NCI-H82 (cell line): Measurements from ENCODE around the gene OR2A14.
"Not testable (repeated sequence)": the region's sequence is repeated elsewhere in the genome, so short reads cannot be mapped to it uniquely, and the experiment has no call there.

Experiments used
- DNase-seq: peaks from one replicate; lab custom pipeline; 2025; lab: John Stamatoyannopoulos, UW

The OR2A14 gene, protein sequence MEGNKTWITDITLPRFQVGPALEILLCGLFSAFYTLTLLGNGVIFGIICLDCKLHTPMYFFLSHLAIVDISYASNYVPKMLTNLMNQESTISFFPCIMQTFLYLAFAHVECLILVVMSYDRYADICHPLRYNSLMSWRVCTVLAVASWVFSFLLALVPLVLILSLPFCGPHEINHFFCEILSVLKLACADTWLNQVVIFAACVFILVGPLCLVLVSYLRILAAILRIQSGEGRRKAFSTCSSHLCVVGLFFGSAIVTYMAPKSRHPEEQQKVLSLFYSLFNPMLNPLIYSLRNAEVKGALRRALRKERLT

DNA sequence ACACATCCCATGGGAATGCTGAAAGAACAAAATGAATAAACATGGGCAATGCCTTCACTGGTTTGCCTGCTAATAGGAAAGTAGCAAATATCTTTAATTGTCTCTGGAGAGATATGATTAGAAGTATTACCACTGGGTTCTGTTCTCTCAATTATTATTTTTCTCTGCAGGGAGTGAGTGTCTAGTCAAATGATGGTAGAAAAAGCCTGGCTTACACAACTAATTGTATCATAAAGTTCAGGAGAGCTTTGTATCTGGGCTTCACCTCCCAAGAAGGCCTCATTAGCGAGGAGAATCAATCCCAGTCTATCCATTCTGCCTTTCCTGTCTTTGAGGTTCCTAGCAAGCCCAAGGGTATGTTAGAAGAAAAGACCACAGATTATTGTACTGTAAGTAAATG, at the start of gene OR2A14:
OR2A14 (plus strand) TSS at position 301 of the 400 bp plus-strand sequence. CDS start 5,937 bp downstream, outside the sequence.
- DNase-seq = no peak

DNA sequence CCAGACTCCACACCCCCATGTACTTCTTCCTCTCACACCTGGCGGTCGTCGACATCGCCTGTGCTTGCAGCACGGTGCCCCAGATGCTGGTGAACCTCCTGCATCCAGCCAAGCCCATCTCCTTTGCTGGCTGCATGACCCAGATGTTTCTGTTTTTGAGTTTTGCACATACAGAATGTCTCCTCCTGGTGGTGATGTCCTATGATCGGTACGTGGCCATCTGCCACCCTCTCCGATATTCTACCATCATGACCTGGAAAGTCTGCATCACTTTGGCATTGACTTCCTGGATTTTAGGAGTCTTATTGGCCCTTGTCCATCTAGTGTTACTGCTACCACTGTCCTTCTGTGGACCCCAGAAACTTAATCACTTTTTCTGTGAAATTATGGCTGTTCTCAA, 48.6 kb upstream of the OR2A14 start:
- peak; percentile 4 for DNase-seq

DNA sequence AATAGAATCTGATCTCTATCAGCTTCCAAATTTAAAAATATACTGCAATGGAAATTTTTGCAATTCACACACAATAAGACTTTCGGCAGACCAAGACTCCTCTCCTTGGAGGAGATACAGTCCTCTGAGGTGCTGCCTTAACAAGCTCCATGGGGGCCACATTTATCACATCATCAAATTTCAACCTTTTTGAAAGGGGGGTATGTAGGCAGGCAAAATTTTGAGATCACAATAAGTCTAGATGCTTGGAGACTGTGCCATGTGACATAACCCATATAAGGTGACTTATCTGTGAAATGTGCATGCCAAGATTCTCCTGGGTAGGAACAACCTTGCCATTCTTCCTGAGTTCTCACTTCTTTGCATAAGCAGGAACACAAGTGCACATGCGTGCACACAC, 37.0 kb upstream of the OR2A14 start, which contains the start of gene OR2A12:
OR2A12 (plus strand) TSS at position 301 of the 400 bp plus-strand sequence. CDS start 8,830 bp downstream, outside the sequence.
- no peak for DNase-seq

DNA sequence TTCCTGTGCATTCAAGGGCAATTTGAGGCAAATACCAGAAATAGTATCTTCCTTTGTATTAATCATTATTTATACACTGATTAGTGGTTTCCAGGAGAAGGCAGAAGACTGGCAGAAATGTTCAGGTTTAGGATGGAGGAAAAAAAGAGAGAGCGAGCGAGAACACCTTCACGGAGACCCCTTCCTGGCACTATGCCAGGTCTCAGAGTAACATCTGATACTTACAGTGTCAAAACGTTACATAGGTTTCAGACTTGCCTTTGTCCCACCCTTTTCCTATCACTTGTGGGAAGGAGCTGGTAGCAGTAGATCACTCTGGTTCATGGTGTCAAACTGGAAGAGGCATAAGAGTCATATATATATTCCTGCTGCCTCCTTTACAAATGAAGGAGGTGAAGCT, 36.2 kb upstream of the OR2A14 start:
- DNase-seq = peak; percentile 13

DNA sequence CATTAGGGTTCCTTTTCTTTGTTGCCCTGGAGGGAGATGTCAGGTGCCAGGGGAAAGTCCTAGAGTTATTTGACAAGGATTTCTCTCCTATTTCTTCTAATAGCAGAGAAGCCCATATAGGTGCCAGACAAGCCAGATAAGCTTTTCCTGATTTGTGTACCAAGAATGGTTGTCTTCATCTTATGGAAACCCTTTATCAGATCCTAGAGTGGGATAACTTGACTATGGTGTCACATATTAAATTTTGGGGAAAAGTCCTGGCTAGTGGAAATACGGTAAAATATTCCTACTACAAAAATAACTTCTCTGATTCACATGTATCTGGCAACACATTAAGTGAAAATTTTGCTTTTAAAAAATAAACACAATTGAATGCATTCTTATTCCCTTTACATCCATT, 35.7 kb upstream of the OR2A14 start:
- no peak for DNase-seq

DNA sequence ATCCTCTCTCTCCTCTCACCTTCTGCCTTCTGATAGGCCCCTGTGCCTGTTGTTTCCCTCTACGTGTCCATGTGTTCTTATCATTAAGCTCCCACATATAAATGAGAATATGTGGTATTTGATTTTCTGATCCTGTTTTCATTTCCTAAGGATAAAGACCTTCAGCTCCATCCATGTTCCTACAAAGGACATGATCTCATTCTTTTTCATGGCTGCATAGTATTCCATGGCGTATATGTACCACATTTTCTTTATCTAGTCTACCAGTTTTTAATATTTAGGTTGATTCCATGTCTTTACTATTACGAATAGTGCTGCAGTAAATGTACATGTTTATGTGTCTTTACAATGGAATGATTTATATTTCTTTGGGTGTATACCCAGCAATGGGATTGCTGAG, 32.3 kb upstream of the OR2A14 start:
- DNase-seq = no peak

DNA sequence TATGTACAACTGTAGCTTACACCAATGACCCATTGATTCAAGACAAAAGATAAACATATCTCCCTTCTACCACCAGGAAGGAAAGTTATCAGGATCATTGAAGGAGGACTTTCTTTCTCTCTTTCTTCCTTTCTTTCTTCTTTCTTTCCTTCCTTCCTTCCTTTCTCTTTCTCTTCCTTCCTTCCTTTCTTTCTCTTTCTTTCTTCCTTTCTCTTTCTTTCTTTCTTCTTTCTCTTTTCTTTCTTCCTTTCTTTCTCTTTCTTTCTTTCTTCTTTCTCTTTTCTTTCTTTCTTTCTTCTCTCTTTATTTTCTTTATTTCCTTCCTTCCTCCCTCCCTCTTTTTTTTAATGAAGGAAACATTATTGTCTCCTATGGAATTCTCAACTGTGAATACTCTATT, 24.2 kb upstream of the OR2A14 start:
- no peak for DNase-seq

DNA sequence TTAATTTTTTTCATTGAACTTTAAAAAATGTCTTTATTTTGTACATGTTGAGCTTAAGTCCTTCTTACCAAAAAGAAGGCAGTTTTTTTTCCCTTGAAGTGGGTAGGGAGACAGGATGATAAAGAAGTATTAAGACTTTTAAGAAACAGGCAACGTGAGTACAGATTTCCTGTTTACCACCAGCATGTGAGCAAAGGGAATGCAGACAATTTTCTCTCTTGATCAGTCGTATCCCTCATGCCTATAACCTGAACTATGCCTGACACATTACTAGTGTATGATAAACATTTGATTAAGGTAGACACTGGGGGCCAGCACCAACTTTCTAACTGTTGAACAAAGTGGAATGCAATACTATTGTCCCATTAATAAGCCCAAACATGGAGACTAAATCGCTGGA, 22.4 kb upstream of the OR2A14 start:
- no peak for DNase-seq

DNA sequence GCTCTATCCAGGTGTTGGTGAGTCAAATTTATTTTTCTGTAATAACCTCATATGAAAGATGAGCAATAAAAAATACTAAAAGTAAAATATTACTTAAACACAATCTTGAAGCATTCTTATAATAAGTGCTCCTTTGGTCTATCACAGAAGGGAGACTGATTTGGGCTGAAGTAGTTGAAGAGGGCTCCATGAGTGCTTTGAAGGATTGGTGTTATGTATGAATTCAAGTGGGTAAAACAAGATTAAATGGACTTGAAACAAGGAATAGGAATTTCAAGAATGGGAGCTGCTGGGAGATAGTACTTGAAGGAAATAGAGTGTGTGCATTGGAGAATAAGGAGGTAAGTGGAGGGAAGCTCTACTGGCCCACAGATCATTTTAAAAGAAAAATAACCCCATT, 20.9 kb upstream of the OR2A14 start:
- no peak for DNase-seq

DNA sequence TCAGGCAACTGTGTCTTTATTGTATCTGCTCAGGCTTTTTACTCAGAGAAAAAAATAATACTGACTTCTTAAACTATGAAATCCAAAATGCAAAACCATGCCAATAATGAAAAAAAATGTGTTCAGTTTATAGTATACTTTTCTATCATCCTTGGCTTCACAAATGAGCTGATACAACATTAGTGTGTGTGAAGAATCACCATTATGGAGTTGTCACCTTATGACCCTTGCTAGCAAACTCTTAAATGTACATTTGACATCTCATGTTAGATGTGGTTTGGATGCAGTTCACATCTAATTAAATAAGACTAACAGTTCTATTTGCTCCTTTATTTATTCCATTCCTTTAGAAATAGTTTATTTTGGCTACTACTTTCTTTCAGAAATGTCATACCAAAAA, 17.8 kb upstream of the OR2A14 start:
- no peak for DNase-seq

DNA sequence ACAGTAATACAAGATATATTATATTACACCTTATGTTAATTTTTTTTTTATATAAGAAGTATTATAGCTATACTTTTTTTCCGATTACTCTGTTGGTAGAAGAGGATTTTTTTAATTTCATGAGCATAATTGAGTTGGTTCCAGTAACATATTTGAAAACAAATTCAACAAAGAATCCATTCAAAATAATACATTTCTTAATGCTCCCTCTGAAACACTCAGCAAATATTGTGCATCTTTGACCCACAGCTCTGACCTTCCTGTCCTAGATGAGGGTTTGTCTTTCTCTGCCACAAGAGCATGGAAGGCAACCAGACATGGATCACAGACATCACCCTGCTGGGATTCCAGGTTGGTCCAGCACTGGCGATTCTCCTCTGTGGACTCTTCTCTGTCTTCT, 13.7 kb upstream of the OR2A14 start, which contains the start of gene OR2A2:
OR2A2 (plus strand) TSS at position 301 of the 400 bp plus-strand sequence; CDS start at position 301, 0 bp downstream.
- DNase-seq = no peak

DNA sequence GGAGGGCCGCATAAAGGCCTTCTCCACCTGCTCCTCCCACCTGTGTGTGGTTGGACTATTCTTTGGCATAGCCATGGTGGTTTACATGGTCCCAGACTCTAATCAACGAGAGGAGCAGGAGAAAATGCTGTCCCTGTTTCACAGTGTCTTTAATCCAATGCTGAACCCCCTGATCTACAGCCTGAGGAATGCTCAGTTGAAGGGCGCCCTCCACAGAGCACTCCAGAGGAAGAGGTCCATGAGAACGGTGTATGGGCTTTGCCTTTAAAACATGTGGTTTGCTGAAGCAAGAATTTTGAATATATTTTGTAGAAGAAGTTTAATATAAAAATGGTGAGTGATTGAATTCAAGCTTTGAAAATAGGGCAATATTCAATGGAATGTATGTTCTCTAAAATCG, 12.7 kb upstream of the OR2A14 start:
- DNase-seq = no peak

DNA sequence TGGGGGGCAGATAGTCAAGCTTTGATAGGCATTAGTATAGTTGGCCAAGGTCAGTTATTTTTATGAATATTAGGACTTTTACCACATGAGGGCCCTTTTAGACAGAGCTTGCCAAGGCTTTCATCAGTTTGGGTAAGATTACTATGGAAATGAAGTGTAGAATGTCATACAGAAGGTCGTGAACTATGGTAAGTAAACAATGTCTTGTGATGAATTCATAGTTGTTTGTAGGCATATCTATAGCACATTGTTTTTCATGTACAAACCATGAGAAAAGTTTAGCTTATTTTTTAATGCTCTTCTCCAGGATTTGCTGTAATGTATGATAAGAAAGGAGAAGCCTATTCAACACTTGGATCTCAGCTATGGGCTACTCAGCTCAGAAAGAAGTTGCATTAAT, 9.3 kb upstream of the OR2A14 start:
- no peak for DNase-seq

DNA sequence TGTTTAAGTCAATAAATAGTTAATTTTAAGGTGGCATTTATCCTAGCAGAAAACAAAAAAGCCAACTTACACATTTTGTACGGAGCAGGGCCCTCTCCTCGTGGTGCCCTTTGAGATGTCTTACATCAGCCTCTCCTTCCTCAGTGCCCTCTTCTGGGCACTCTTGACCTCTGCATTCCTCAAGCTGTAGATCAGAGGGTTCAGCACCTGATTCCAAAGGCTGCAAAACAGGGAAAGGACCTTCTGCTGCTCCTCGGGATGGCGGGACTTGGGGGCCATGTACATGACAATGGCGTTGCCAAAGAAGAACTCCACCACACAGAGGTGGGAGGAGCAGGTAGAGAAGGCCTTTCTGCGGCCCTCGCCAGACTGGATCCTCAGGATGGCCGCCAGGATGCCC, 4.6 kb upstream of the OR2A14 start:
- no peak for DNase-seq

DNA sequence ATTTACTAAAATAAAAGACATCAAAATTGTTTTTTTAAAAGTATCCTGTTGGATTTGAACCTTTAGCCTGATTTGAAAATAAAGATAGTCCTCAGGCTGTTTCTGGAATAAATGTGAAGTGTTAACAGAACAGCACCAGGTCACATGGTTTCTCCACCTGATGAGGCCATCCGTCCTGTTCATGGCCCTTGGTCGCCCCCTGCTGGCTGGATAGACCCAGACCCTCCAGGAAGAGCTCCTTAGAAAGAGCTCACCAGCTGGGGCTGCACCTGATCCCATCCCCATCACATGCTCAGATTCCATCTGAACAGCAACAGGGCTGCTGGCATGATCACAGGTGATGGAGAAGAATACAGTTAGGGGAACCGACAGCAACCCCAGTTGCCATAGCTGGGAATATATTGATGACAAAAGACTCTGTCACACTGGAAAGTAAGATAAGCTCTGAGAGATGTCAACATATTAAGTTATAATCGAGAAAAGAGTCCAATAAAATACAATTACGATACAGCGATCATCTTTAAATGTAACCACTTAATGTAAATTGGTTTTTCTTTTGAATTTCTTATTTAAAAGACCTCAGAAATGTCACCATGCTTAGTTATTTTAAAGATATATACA, 4.8 kb downstream of the OR2A14 start:
- DNase-seq = peak; percentile 94

DNA sequence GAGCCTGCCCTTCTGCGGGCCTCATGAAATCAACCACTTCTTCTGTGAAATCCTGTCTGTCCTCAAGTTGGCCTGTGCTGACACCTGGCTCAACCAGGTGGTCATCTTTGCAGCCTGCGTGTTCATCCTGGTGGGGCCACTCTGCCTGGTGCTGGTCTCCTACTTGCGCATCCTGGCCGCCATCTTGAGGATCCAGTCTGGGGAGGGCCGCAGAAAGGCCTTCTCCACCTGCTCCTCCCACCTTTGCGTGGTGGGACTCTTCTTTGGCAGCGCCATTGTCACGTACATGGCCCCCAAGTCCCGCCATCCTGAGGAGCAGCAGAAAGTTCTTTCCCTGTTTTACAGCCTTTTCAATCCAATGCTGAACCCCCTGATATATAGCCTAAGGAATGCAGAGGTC, 6.6 kb downstream of the OR2A14 start:
- not testable (repeated sequence) for DNase-seq

DNA sequence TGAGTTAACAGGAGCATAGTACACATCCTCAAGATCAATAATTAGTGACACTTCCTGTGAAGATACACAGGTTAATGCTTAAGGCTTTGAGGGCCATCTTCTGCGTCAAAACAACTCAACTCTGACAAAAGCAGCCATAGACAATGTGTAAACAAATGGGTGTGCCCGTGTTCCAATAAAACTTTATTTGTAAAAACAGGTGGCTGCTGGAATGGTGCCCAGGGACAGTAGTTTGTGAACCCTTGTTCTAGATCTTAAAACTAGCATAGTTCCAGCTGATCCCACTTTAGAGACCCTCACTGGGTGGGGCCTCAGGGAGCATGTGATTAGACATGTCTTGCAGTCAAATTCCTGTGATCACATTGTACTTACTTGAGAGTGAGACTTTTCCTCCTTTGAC, 7.8 kb downstream of the OR2A14 start:
- no peak for DNase-seq

DNA sequence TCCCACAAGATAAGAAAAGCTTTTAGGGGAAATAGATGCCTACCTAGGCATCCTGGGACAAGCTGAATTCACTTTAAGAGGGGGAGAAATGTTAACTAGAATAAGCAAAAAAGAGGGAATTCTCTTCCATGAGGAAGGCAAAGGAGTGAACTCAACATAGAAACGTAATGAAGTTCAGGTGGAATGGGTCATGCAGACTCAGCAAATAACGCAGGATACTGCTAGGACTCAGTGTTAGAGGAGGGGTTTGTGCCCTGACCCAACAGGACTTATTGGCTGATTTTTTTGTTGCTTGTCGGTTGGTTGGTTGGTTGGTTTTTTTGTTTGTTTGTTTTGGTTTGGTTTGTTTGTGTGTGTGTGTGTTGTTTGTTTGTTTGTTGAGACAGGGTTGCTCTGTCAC, 9.3 kb downstream of the OR2A14 start:
- DNase-seq = no peak

DNA sequence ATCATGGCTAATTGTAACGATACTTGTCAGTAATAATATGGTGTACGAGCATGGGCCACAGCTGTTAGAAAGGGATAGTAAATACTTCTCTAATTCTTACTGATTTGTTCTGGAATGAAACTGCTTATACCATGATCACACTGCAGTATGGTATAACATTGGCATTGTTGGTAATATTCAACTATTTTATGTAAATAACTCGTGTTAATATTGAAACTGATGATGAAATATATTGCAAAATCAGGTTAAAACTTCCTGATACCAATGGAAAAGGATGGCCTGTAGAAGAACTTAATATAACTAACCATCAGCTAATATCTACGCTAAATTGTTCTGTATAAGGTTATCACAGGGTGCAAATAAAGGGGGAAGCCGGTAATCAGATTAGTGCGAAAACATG, 10.3 kb downstream of the OR2A14 start:
- DNase-seq = no peak

DNA sequence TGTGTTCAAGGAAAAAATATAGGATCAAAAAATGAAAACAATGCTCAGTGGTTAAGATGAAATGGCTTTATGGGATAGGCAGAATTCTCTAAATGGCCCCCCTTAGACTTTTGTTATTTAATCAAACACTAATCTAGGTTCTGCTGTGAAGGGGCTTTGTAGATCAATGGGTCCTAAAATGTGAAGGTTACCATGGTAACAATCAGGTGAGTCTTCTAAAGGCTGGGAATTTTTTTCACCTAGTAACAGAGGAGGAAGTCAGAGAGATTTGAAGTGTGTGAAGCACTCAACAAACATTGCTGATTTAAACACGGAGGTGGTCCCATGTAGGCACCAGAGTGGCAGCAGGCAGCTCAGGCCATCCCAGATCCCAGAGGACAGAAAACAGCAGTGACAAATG, 11.1 kb downstream of the OR2A14 start:
- DNase-seq = no peak

DNA sequence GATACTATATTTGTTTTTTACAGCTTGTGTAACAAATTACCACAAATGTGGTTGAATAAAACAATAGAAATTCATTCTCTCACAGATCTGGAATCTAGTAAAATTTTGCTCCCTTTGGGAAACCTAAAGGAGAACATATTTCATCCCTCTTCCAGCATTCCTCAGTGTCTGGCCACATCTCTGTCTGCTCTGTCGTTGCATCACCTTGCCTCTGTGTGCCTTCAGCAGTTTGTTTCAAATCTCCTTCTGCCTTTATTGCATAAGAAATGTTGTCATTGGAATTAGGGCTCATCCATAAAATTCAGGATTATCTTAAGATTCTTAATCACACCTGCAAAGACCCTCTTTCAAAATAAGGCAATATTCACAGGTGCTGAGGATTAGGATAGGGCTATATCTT, 14.5 kb downstream of the OR2A14 start:
- no peak for DNase-seq

DNA sequence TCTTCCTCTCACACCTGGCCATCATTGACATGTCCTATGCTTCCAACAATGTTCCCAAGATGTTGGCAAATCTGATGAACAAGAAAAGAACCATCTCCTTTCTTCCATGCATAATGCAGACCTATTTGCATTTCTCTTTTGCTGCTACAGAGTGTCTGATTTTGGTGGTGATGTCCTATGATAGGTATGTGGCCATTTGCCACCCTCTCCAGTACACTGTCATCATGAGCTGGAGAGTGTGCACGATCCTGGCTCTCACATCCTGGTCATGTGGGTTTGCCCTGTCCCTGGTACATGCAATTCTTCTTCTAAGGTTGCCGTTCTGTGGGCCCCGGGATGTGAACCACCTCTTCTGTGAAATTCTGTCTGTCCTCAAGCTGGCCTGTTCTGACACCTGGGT, 19.2 kb downstream of the OR2A14 start:
- no peak for DNase-seq

DNA sequence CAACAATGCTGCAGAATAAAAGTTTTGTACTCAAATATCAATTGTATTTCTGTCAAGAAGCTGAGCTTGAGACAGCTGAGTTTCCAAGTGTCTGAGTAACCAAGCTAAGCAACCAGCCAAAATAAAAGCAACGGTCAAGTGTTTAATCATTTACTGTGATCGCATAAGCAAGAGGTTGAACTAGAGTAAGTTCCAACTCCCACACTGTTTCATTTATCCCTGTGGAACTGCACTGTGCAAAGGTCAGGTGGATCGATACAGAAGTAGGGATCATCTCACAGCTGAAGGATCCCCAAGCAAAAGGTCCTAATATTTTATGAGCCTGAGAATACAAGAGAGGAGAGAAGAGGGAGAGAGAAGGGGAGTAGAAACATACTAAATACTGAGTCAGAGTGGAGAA, 21.4 kb downstream of the OR2A14 start:
- DNase-seq = no peak
